Ishikawa (cell line): ENCODE results near the gene CKB.

Experiments used
- EP300 ChIP-seq: IDR thresholded peaks from 2 replicates; pipeline ENCODE4 v1.6.1; 2012; ENCODE audit warnings: borderline replicate concordance
- RAD21 ChIP-seq: IDR thresholded peaks from 2 replicates; pipeline ENCODE4 v1.6.1; 2012; ENCODE audit warnings: low read depth
- TAF1 ChIP-seq: IDR thresholded peaks from 2 replicates; pipeline ENCODE4 v1.6.1; 2012; ENCODE audit warnings: low read depth, mild to moderate bottlenecking
- YY1 ChIP-seq: IDR thresholded peaks from 2 replicates; pipeline ENCODE4 v1.6.1; 2012; ENCODE audit warnings: low read depth
- ZBTB7A ChIP-seq: IDR thresholded peaks from 2 replicates; pipeline ENCODE4 v1.6.1; 2012; ENCODE audit warnings: low read depth
- TF ChIP-seq, protein P1 (sequence below): IDR thresholded peaks from 2 replicates; pipeline ENCODE4 v1.6.1; 2012

DNA sequence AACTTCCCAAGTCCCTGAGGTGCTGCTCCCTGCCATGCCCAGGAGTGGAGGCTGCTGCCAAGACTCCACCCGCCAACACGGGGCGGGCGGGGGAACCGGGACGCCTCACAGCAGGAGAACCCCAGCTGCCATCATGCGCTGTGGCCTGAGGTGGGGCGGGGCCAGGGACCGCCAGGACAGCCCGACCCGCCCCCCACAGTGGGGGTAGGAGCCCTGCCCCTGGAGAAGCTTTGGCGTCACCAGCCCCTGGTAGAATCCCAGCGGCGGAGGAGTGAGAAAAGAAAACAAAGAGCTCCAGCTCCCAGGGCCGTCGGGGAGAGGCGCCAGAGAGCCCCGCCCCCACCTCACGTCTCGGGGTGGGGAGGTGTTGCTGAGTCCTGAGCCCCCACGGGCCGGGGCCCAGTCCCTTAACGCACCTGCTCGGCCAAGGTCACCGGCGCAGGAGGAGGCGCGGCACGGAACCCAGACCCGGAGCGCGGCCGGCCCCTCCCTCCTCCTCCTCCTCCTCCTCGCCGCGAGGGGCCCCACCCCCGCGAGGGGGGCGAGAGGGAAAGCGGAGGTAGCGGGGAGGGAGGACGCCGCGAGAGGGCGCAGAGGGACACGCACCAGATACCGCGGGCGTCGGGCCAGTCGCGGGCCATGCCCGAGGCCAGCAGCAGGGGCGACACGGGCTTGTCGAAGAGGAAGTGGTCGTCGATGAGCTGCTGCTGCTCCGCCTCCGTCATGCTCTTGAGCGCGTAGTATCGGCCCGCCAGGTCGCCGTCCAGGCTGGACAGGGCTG is 1.8 kb downstream of the CKB start:
- TF ChIP-seq, protein P1, sequence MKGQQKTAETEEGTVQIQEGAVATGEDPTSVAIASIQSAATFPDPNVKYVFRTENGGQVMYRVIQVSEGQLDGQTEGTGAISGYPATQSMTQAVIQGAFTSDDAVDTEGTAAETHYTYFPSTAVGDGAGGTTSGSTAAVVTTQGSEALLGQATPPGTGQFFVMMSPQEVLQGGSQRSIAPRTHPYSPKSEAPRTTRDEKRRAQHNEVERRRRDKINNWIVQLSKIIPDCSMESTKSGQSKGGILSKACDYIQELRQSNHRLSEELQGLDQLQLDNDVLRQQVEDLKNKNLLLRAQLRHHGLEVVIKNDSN = no peak
- TF ChIP-seq ZBTB7A (peak; percentile 52), EP300 (peak; percentile 38; the same call in 1 of the 2 replicates), RAD21 (peak; percentile 51; the same call in 1 of the 2 replicates), TAF1 (no peak; the same call in 1 of the 2 replicates), YY1 (peak; percentile 51; the same call in 1 of the 2 replicates)
